Trophoblast cell (in vitro differentiated cells and primary cell): ENCODE measurements around the gene MAPK4.
A peak's percentile ranks its signal among the peaks of the same experiment; 100 is the strongest.

Experiments
- DNase-seq, 2 donors: peaks; one replicate each; pipeline ENCODE4 v3.0.0-alpha.2; 2016
- H2AFZ ChIP-seq: 2 replicates; pipeline ENCODE4 v1.6.1; 2013; ENCODE audit warnings: low read length, moderate library complexity, mild to moderate bottlenecking; ENCODE audit not compliant: insufficient read depth, poor library complexity
- H2AK5ac ChIP-seq: 2 replicates; pipeline ENCODE4 v1.6.1; 2013; ENCODE audit warnings: mild to moderate bottlenecking, low read length
- H2BK120ac ChIP-seq: 2 replicates; pipeline ENCODE4 v1.6.1; 2013; ENCODE audit warnings: low read length, mild to moderate bottlenecking, moderate library complexity; ENCODE audit not compliant: insufficient read depth, poor library complexity
- H2BK12ac ChIP-seq: 2 replicates; pipeline ENCODE4 v1.6.1; 2013; ENCODE audit warnings: mild to moderate bottlenecking, low read length, moderate library complexity
- H2BK5ac ChIP-seq: 2 replicates; pipeline ENCODE4 v1.6.1; 2013; ENCODE audit warnings: low read length, low read depth, moderate library complexity, mild to moderate bottlenecking; ENCODE audit not compliant: poor library complexity
- H3K14ac ChIP-seq: 2 replicates; pipeline ENCODE4 v1.6.1; 2013; ENCODE audit warnings: mild to moderate bottlenecking, low read length
- H3K18ac ChIP-seq: 2 replicates; pipeline ENCODE4 v1.6.1; 2013; ENCODE audit warnings: mild to moderate bottlenecking, low read length
- H3K23ac ChIP-seq: 2 replicates; pipeline ENCODE4 v1.6.1; 2013; ENCODE audit warnings: low read length
- H3K27ac ChIP-seq: 2 replicates; pipeline ENCODE4 v1.5.1; 2013; ENCODE audit warnings: low read depth, mild to moderate bottlenecking, inconsistent platforms, low read length, moderate library complexity
- H3K27me3 ChIP-seq: 2 replicates; pipeline ENCODE4 v1.6.1; 2013; ENCODE audit warnings: inconsistent platforms, mild to moderate bottlenecking, low read length, moderate library complexity; ENCODE audit not compliant: insufficient read depth
- H3K36me3 ChIP-seq, 2 experiments: 1 replicate in 1 of 2; 2 replicates in 1 of 2; pipeline ENCODE4 v1.6.1; 2013; ENCODE audit warnings: low read length in 2 of 2, mild to moderate bottlenecking in 2 of 2, moderate library complexity in 1 of 2; ENCODE audit not compliant: insufficient read depth in 2 of 2, control insufficient read depth in 1 of 2
- H3K4ac ChIP-seq: 2 replicates; pipeline ENCODE4 v1.6.1; 2013; ENCODE audit warnings: low read depth, mild to moderate bottlenecking, low read length, moderate library complexity
- H3K4me1 ChIP-seq, 2 experiments: 1 replicate in 1 of 2; 2 replicates in 1 of 2; pipeline ENCODE4 v1.6.1; 2013; ENCODE audit warnings: low read length in 2 of 2, mild to moderate bottlenecking in 2 of 2, moderate library complexity in 1 of 2; ENCODE audit not compliant: insufficient read depth in 2 of 2, control insufficient read depth in 1 of 2
- H3K4me2 ChIP-seq: 2 replicates; pipeline ENCODE4 v1.6.1; 2013; ENCODE audit warnings: inconsistent platforms, mild to moderate bottlenecking, low read length, moderate library complexity
- H3K4me3 ChIP-seq: 2 replicates; pipeline ENCODE4 v1.5.1; 2013; ENCODE audit warnings: mild to moderate bottlenecking, low read depth, low read length, inconsistent platforms
- H3K79me1 ChIP-seq: one replicate; pipeline ENCODE4 v1.6.1; 2013; ENCODE audit warnings: low read length
- H3K79me2 ChIP-seq: 2 replicates; pipeline ENCODE4 v1.6.1; 2013; ENCODE audit warnings: low read length, mild to moderate bottlenecking; ENCODE audit not compliant: control insufficient read depth, insufficient read depth, poor library complexity
- H3K9ac ChIP-seq: 2 replicates; pipeline ENCODE4 v1.6.1; 2013; ENCODE audit warnings: mild to moderate bottlenecking, low read length
- H3K9me3 ChIP-seq: 2 replicates; pipeline ENCODE4 v1.6.1; 2013; ENCODE audit warnings: low read depth, mild to moderate bottlenecking, control low read depth, inconsistent platforms, low read length; ENCODE audit not compliant: insufficient read depth
- H4K12ac ChIP-seq: 2 replicates; pipeline ENCODE4 v1.6.1; 2013; ENCODE audit warnings: low read depth, mild to moderate bottlenecking, low read length, moderate library complexity
- H4K8ac ChIP-seq: 2 replicates; pipeline ENCODE4 v1.6.1; 2013; ENCODE audit warnings: low read depth, mild to moderate bottlenecking, low read length, moderate library complexity
- H4K91ac ChIP-seq: one replicate; pipeline ENCODE4 v1.6.1; 2013; ENCODE audit warnings: low read depth, mild to moderate bottlenecking, low read length, moderate library complexity
- whole genome bisulfite sequencing: extraction: QIAGEN DNeasy Blood & Tissue Kit; methylation state at CpG from one replicate; pipeline ENCODE4 v1.1.7; 2013; ENCODE audit warnings: missing lambda C conversion rate; ENCODE audit not compliant: insufficient read length, insufficient coverage; ENCODE audit errors: extremely low coverage; 5-methylcytosine and 5-hydroxymethylcytosine counted together

Gene MAPK4

DNA sequence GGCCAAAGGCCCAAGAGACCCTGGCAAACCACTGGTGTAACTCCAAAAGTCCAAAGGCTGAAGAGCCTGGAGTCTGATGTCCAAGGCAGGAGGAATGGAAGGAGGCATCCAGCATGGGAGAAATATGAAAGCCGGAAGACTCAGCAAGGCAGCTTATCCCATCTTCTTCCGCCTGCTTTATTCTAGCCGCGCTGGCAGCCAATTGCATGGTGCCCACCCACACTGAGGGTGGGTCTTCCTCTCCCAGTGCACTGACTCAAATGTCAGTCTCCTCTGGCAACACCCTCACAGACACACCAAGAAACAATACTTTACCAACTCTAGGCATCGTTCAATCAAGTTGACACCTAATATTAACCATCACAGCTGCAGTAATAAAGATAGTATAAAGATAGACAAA lies 34.1 kb downstream of the MAPK4 start:
- DNase-seq: no peak
- Histone ChIP-seq H4K8ac (no peak overlapping the region), H3K18ac (no peak overlapping the region), H3K27ac (no peak overlapping the region), H4K12ac (no peak overlapping the region), H3K23ac (no peak overlapping the region), H2BK5ac (no peak overlapping the region), H2AFZ (no peak overlapping the region), H2AK5ac (no peak overlapping the region), H2BK12ac (no peak overlapping the region), H3K9ac (no peak overlapping the region), H3K79me1 (no peaks in the 10 kb centered on the region), H2BK120ac (no peak overlapping the region), H3K4me1 (no peaks in the 10 kb centered on the region), H3K79me2 (no peaks in the 10 kb centered on the region), H3K14ac (no peak overlapping the region), H3K27me3 (no peaks in the 10 kb centered on the region), H3K36me3 (no peaks in the 10 kb centered on the region), H3K4me3 (no peak overlapping the region), H4K91ac (no peak overlapping the region), H3K9me3 (no peaks in the 10 kb centered on the region), H3K4ac (no peak overlapping the region), H3K4me2 (no peak overlapping the region)
- no CpG with 5 or more reads among the region's 5 CpGs for WGBS

DNA sequence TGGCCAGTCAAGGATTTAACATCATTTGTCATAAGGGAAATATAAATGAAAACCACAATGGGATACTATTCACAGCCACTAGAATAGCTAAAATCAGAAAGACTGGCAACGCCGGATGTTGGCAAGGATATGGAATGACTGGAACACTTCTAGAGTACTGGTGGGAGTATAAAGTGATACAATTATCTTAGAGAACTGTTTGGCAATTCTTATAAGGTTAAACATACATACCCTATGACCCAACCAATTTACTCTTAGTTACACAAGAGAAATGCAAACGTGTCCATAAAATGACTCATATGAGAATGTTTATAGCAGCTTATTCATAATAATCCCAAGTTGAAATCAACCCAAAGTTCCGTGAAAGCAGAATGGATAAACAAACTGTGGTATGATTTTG lies 35.1 kb downstream of the MAPK4 start:
- Histone ChIP-seq H3K79me2 (no peaks in the 10 kb centered on the region), H2AFZ (no peak overlapping the region), H3K4me1 (no peaks in the 10 kb centered on the region), H2AK5ac (no peak overlapping the region), H3K4me2 (no peak overlapping the region), H3K18ac (no peak overlapping the region), H3K23ac (no peak overlapping the region), H3K9me3 (no peaks in the 10 kb centered on the region), H2BK120ac (no peak overlapping the region), H3K9ac (no peak overlapping the region), H4K12ac (no peak overlapping the region), H3K27ac (no peak overlapping the region), H3K27me3 (no peaks in the 10 kb centered on the region), H3K36me3 (no peaks in the 10 kb centered on the region), H3K4me3 (no peak overlapping the region), H2BK12ac (no peak overlapping the region), H3K79me1 (no peaks in the 10 kb centered on the region), H4K91ac (no peak overlapping the region), H2BK5ac (no peak overlapping the region), H4K8ac (no peak overlapping the region), H3K14ac (no peak overlapping the region), H3K4ac (no peak overlapping the region)
- DNase-seq: no peak
- WGBS: no CpG with 5 or more reads among the region's 4 CpGs

DNA sequence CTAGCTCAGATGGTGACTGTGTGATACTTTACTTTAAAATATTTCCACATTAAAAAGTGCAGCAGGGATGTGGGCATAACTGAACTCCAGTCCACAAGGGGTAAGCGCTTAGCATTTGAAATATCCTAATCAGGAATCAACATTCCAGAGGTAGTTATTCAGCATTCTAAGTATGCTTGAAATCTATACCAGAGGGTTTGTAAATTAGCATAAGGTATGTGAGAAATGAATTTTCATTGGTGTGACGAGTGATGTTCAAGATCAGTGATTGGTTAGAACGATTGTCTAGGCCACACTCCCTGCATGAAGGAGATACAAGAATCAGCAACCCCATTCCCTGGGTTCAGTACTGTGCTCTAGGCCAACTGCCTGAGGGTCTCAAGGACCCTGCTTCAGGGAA lies 42.6 kb downstream of the MAPK4 start:
- no peak overlapping the region for H3K23ac ChIP-seq
- H2AK5ac ChIP-seq: no peak overlapping the region
- no peaks in the 10 kb centered on the region for H3K36me3 ChIP-seq
- no CpG with 5 or more reads among the region's 3 CpGs for WGBS
- no peak overlapping the region for H4K91ac ChIP-seq
- H3K4ac ChIP-seq: no peak overlapping the region
- no peaks in the 10 kb centered on the region for H3K9me3 ChIP-seq
- H3K79me1 ChIP-seq: no peaks in the 10 kb centered on the region
- peaks cover 0 to 4% of the 10 kb centered on the region in 2 experiments for H3K4me1 ChIP-seq
- H3K14ac ChIP-seq: no peak overlapping the region
- no peak overlapping the region for H2AFZ ChIP-seq
- no peak overlapping the region for H3K27ac ChIP-seq
- H3K79me2 ChIP-seq: no peaks in the 10 kb centered on the region
- H2BK5ac ChIP-seq: no peak overlapping the region
- no peak overlapping the region for H3K9ac ChIP-seq
- H3K4me3 ChIP-seq: no peak overlapping the region
- H3K4me2 ChIP-seq: no peak overlapping the region
- DNase-seq: peak; percentile 46 to 91
- no peak overlapping the region for H4K8ac ChIP-seq
- no peak overlapping the region for H4K12ac ChIP-seq
- no peak overlapping the region for H2BK12ac ChIP-seq
- no peak overlapping the region for H3K18ac ChIP-seq
- H3K27me3 ChIP-seq: no peaks in the 10 kb centered on the region
- H2BK120ac ChIP-seq: no peak overlapping the region

DNA sequence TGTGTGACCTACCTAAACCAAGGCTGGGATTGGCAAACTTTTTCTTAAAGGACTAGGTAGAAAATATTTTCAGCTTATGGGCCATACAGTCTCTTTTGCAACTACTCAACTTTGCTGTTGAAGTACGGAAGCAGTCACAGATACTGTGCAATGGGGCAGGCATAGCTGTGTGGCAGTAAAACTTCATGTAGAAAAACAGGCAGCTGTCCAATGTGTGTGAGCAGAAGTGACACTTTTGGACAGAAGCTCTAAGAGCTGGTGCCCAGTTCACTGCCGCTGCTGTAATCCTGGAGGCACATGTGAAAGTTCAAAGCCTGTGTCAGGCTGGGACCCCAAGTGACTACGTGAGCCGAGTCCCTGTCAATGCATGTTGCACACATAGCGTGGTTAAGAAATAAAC lies 46.7 kb downstream of the MAPK4 start:
- Histone ChIP-seq H2BK5ac (no peak overlapping the region), H3K9me3 (no peaks in the 10 kb centered on the region), H3K79me1 (no peaks in the 10 kb centered on the region), H3K14ac (no peak overlapping the region), H3K79me2 (no peaks in the 10 kb centered on the region), H4K12ac (no peak overlapping the region), H4K8ac (no peak overlapping the region), H3K36me3 (no peaks in the 10 kb centered on the region), H3K18ac (no peak overlapping the region), H4K91ac (no peak overlapping the region), H2BK120ac (no peak overlapping the region), H3K4me1 (peaks cover 3 to 4% of the 10 kb centered on the region in 2 experiments), H3K4me3 (no peak overlapping the region), H2AK5ac (no peak overlapping the region), H3K27me3 (no peaks in the 10 kb centered on the region), H2AFZ (no peak overlapping the region), H2BK12ac (no peak overlapping the region), H3K23ac (no peak overlapping the region), H3K27ac (no peak overlapping the region), H3K9ac (no peak overlapping the region), H3K4me2 (no peak overlapping the region), H3K4ac (no peak overlapping the region)
- WGBS: no CpG with 5 or more reads among the region's 5 CpGs
- peak in 1 of 2 donors; percentile 26 for DNase-seq
